ENCODE data around the gene DYNC2H1. TPM values are rescaled to one million over a fixed set of nuclear protein-coding genes. Genes with fewer than 3 reads are reported as not detected.
A peak's percentile ranks its signal among the peaks of the same experiment; 100 is the strongest.
"Not testable (repeated sequence)": the region's sequence is repeated elsewhere in the genome, so short reads cannot be mapped to it uniquely, and the experiment has no call there.

Gene DYNC2H1
- total and polyA plus RNA-seq, 7 experiments from 2014 or later = 0.31 to 4.2 (median 2.3) TPM

DNA sequence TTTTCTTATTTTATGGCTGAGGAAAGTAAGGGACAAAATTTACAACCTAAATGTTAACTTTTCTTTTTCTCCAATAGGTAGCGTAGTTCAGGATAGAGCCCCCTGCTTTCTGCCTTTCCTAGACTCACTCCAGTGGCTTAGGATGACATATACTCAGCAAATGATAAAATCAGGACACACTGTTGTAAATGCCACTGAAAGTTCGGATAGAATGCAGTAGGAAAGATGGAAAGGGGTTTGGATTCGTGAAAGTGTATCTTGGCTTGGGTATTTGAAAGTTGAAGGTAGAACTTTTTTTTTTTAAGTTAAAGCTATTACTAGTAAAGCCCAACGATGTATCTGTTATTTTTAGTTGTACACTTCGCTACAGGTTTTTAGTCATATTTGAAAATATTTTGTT lies 2.2 kb downstream of the DYNC2H1 start:
- no peaks in the 10 kb centered on the region for H3K9me3 ChIP-seq (ENCODE audit: control insufficient read depth in 2 of 3, low read length in 3 of 3)
- peak overlapping the region in 1 of 9 donors; percentile 68 for H3K27ac Mint-ChIP-seq
- peaks cover 0 to 10% (median 0%) of the 10 kb centered on the region in 5 donors for H3K36me3 Mint-ChIP-seq
- intact Hi-C loops (cut with micrococcal nuclease) = no loop called here
- H3K4me1 Mint-ChIP-seq = peaks cover 5 to 19% (median 13%) of the 10 kb centered on the region in 7 donors
- no peak overlapping the region for H3K27ac ChIP-seq (ENCODE audit: low read depth, low read length)
- peaks cover 0 to 35% (median 0%) of the 10 kb centered on the region in 5 donors for H3K27me3 Mint-ChIP-seq
- H3K36me3 ChIP-seq (ENCODE audit: control insufficient read depth in 2 of 3, insufficient read depth in 3 of 3, low read length in 3 of 3) = no peaks in the 10 kb centered on the region
- H3K4me3 ChIP-seq (ENCODE audit: low read length) = no peak overlapping the region
- ChIA-PET CTCF (no interaction called here), POLR2A (interaction anchor here (0.7 kb wide), 1 partner anchor 1183 kb away, joined by 3 read pairs; no protein-coding TSS in a partner anchor)
- no peaks in the 10 kb centered on the region for H3K27me3 ChIP-seq (ENCODE audit: control insufficient read depth in 2 of 2, insufficient read depth in 2 of 2, low read length in 2 of 2)
- peaks cover 4 to 6% of the 10 kb centered on the region in 2 donors for H3K4me1 ChIP-seq (ENCODE audit: control insufficient read depth in 2 of 2, insufficient read depth in 2 of 2, low read length in 2 of 2)
- DNase-seq = no peak
- no peak overlapping the region for H3K4me3 Mint-ChIP-seq
- ATAC-seq = no peak
- peaks cover 0 to 5% (median 0%) of the 10 kb centered on the region in 11 donors for H3K9me3 Mint-ChIP-seq

DNA sequence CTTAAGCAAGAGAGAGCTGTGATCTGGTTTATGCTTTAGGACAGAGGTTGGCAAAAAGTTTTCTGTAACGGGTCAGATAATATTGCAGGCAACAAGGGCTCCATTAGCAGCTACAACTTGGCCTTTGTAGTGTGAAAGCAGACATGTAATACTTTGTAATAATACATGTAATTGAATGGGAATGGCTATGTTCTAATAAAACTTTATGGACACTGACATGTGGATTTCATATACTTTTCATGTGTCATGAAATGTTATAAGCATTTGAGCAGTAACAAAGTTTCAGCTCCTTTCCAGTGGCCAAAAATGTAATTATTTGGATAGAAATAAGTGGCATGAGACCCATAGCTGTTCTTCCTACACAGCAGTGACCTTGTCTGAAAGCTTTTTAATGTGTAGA lies 3.1 kb downstream of the DYNC2H1 start:
- H3K9me3 ChIP-seq (ENCODE audit: control insufficient read depth in 2 of 3, low read length in 3 of 3) = no peaks in the 10 kb centered on the region
- ChIA-PET POLR2A (no interaction called here), CTCF (interaction anchor here (0.6 kb wide), 1 partner anchor 1417 kb away, joined by 3 read pairs; no protein-coding TSS in a partner anchor)
- peaks cover 0 to 31% (median 0%) of the 10 kb centered on the region in 5 donors for H3K27me3 Mint-ChIP-seq
- no peak overlapping the region for H3K27ac ChIP-seq (ENCODE audit: low read depth, low read length)
- H3K9me3 Mint-ChIP-seq = peaks cover 0 to 5% (median 0%) of the 10 kb centered on the region in 11 donors
- H3K4me1 Mint-ChIP-seq = peaks cover 5 to 19% (median 13%) of the 10 kb centered on the region in 7 donors
- H3K4me3 Mint-ChIP-seq = no peak overlapping the region
- H3K27ac Mint-ChIP-seq = no peak overlapping the region
- peaks cover 0 to 10% (median 0%) of the 10 kb centered on the region in 5 donors for H3K36me3 Mint-ChIP-seq
- no peak overlapping the region for H3K4me3 ChIP-seq (ENCODE audit: low read length)
- H3K4me1 ChIP-seq (ENCODE audit: control insufficient read depth in 2 of 2, insufficient read depth in 2 of 2, low read length in 2 of 2) = peaks cover 4 to 6% of the 10 kb centered on the region in 2 donors
- H3K27me3 ChIP-seq (ENCODE audit: control insufficient read depth in 2 of 2, insufficient read depth in 2 of 2, low read length in 2 of 2) = no peaks in the 10 kb centered on the region
- intact Hi-C loops (cut with micrococcal nuclease) = no loop called here
- no peak for DNase-seq
- ATAC-seq = no peak
- no peaks in the 10 kb centered on the region for H3K36me3 ChIP-seq (ENCODE audit: control insufficient read depth in 2 of 3, insufficient read depth in 3 of 3, low read length in 3 of 3)

DNA sequence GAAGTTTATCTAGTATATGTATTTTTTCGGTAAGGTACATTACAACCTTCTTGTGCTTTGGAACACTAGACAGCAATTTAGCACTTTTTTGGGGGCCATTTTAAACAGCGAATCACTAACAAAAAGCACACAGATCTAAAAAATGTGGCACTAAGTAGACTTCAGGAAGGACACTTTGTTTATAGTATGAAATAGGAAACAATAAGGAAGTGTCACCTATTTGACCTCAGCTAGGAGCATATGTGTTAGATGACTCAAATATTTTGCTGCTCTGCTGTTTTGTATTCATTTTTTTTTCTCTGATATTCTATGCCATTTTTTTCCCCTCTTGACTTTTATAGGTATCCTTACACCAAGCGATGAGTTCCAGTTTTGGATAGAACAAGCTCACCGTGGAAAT lies 5.6 kb downstream of the DYNC2H1 start:
- Histone ChIP-seq H3K4me1 (ENCODE audit: control insufficient read depth in 2 of 2, insufficient read depth in 2 of 2, low read length in 2 of 2) (no peaks in the 10 kb centered on the region), H3K27ac (ENCODE audit: low read depth, low read length) (no peak overlapping the region), H3K36me3 (ENCODE audit: control insufficient read depth in 2 of 3, insufficient read depth in 3 of 3, low read length in 3 of 3) (no peaks in the 10 kb centered on the region), H3K4me3 (ENCODE audit: low read length) (no peak overlapping the region), H3K9me3 (ENCODE audit: control insufficient read depth in 2 of 3, low read length in 3 of 3) (no peaks in the 10 kb centered on the region), H3K27me3 (ENCODE audit: control insufficient read depth in 2 of 2, insufficient read depth in 2 of 2, low read length in 2 of 2) (no peaks in the 10 kb centered on the region)
- ChIA-PET CTCF (no interaction called here), POLR2A (no interaction called here)
- intact Hi-C loops (cut with micrococcal nuclease) = no loop called here
- peaks cover 3 to 8% (median 3%) of the 10 kb centered on the region in 7 donors for H3K4me1 Mint-ChIP-seq
- ATAC-seq (no peak), DNase-seq (no peak)
- H3K27ac Mint-ChIP-seq = no peak overlapping the region
- H3K36me3 Mint-ChIP-seq = peaks cover 0 to 10% (median 0%) of the 10 kb centered on the region in 5 donors
- H3K9me3 Mint-ChIP-seq = no peaks in the 10 kb centered on the region
- H3K4me3 Mint-ChIP-seq = no peak overlapping the region
- peaks cover 0 to 23% (median 0%) of the 10 kb centered on the region in 5 donors for H3K27me3 Mint-ChIP-seq

DNA sequence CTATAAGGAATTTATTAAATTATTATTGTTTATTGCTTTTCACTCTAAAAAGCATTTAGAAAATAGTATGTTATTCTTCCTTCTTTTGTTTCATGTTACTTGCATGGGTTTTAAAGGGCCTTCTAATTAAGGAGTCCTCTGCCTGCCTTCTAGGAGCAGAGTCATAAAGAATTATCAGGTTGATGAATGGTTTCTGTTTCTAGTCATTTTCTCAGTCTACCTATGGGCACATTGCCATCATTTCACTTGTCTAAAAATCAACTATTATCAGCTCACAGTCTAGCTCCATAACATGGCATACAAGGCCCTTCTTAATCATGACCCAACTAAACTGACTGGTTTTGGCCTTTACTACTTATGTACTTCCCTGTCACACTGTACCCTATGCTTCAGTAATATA lies 16.2 kb downstream of the DYNC2H1 start:
- ChIA-PET CTCF (interaction anchor here (0.6 to 0.7 kb wide), 2 partner anchors 93 to 323 kb away, joined by 6 to 7 read pairs; no protein-coding TSS in a partner anchor), POLR2A (no interaction called here)
- Mint-ChIP-seq H3K9me3 (no peaks in the 10 kb centered on the region), H3K27me3 (peaks cover 0 to 4% (median 0%) of the 10 kb centered on the region in 5 donors), H3K36me3 (peaks cover 0 to 16% (median 0%) of the 10 kb centered on the region in 5 donors), H3K4me3 (no peak overlapping the region), H3K4me1 (no peaks in the 10 kb centered on the region), H3K27ac (no peak overlapping the region)
- H3K27ac ChIP-seq (ENCODE audit: low read depth, low read length) = no peak overlapping the region
- no peaks in the 10 kb centered on the region for H3K36me3 ChIP-seq (ENCODE audit: control insufficient read depth in 2 of 3, insufficient read depth in 3 of 3, low read length in 3 of 3)
- H3K27me3 ChIP-seq (ENCODE audit: control insufficient read depth in 2 of 2, insufficient read depth in 2 of 2, low read length in 2 of 2) = no peaks in the 10 kb centered on the region
- no peak for DNase-seq
- no peak overlapping the region for H3K4me3 ChIP-seq (ENCODE audit: low read length)
- intact Hi-C loops (cut with micrococcal nuclease) = no loop called here
- H3K4me1 ChIP-seq (ENCODE audit: control insufficient read depth in 2 of 2, insufficient read depth in 2 of 2, low read length in 2 of 2) = no peaks in the 10 kb centered on the region
- H3K9me3 ChIP-seq (ENCODE audit: control insufficient read depth in 2 of 3, low read length in 3 of 3) = no peaks in the 10 kb centered on the region
- no peak for ATAC-seq

DNA sequence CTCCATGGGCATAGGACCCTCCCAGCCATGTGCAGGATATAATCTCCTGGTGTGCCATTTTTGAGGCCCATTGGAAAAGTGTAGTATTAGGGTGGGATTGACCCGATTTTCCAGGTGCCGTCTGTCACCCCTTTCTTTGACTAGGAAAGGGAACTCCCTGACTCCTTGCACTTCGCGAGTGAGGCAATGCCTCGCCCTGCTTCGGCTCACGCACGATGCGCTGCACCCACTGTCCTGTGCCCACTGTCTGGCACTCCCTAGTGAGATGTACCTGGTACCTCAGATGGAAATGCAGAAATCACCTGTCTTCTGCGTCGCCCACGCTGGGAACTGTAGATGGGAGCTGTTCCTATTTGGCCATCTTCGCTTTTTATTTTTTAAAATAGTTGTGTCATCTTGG lies 32.8 kb downstream of the DYNC2H1 start:
- CTCF ChIA-PET; H3K9me3 Mint-ChIP-seq; H3K9me3 ChIP-seq (ENCODE audit: control insufficient read depth in 2 of 3, low read length in 3 of 3); H3K4me1 Mint-ChIP-seq; H3K4me3 ChIP-seq (ENCODE audit: low read length); DNase-seq; H3K36me3 ChIP-seq (ENCODE audit: control insufficient read depth in 2 of 3, insufficient read depth in 3 of 3, low read length in 3 of 3); POLR2A ChIA-PET; H3K27ac ChIP-seq (ENCODE audit: low read depth, low read length); H3K27me3 Mint-ChIP-seq; ATAC-seq; intact Hi-C loops (cut with micrococcal nuclease); H3K27ac Mint-ChIP-seq; H3K4me3 Mint-ChIP-seq; H3K27me3 ChIP-seq (ENCODE audit: control insufficient read depth in 2 of 2, insufficient read depth in 2 of 2, low read length in 2 of 2); H3K4me1 ChIP-seq (ENCODE audit: control insufficient read depth in 2 of 2, insufficient read depth in 2 of 2, low read length in 2 of 2): not testable (repeated sequence)
- peaks cover 0 to 20% (median 6%) of the 10 kb centered on the region in 5 donors for H3K36me3 Mint-ChIP-seq

DNA sequence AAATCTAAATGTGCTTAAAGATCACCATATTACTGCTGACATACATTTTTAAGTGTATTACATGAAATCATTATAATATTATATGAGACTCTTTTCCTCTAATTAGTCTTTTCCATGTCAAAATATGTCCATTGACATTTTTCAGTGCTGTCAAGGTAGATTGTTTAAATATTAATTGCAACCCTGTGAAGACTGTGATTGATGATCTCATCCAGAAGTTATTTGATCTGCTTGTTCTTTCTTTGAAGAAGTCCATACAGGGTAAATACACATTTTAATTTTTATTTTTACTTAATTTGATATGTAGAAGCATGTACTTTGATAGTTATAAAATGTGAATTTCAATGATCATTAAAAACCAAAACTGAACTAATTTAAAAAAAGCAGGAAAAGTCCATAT lies 38.4 kb downstream of the DYNC2H1 start:
- no peaks in the 10 kb centered on the region for H3K9me3 ChIP-seq (ENCODE audit: control insufficient read depth in 2 of 3, low read length in 3 of 3)
- H3K27ac ChIP-seq (ENCODE audit: low read depth, low read length) = no peak overlapping the region
- no peaks in the 10 kb centered on the region for H3K27me3 ChIP-seq (ENCODE audit: control insufficient read depth in 2 of 2, insufficient read depth in 2 of 2, low read length in 2 of 2)
- Mint-ChIP-seq H3K27ac (no peak overlapping the region), H3K4me3 (no peak overlapping the region), H3K4me1 (no peaks in the 10 kb centered on the region), H3K36me3 (peaks cover 0 to 4% (median 0%) of the 10 kb centered on the region in 5 donors), H3K27me3 (no peaks in the 10 kb centered on the region), H3K9me3 (no peaks in the 10 kb centered on the region)
- intact Hi-C loops (cut with micrococcal nuclease) = no loop called here
- ATAC-seq (no peak), DNase-seq (no peak)
- H3K36me3 ChIP-seq (ENCODE audit: control insufficient read depth in 2 of 3, insufficient read depth in 3 of 3, low read length in 3 of 3) = no peaks in the 10 kb centered on the region
- POLR2A ChIA-PET = no interaction called here
- H3K4me1 ChIP-seq (ENCODE audit: control insufficient read depth in 2 of 2, insufficient read depth in 2 of 2, low read length in 2 of 2) = no peaks in the 10 kb centered on the region
- H3K4me3 ChIP-seq (ENCODE audit: low read length) = no peak overlapping the region
- CTCF ChIA-PET = no interaction called here

DNA sequence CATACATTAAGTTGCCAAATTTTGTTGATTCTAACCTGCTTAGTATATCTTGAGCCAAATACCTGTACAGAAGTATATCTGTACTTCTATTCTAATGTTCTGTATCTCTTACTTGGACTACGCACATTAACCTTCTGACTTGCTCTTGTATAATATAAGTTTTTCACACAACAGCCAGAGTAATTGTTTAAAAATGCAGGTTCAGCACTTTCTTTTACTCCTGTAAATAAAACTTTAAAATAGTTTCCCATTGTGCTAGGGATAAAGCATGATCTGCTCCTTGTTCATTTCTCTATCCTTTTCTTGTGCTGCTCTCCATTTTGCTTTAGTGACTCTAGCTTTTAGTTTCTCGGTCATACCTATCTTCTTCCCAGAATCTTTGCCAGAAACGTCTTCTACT lies 48.3 kb downstream of the DYNC2H1 start:
- H3K4me1 ChIP-seq (ENCODE audit: control insufficient read depth in 2 of 2, insufficient read depth in 2 of 2, low read length in 2 of 2) = no peaks in the 10 kb centered on the region
- Mint-ChIP-seq H3K4me3 (no peak overlapping the region), H3K9me3 (no peaks in the 10 kb centered on the region), H3K27me3 (no peaks in the 10 kb centered on the region), H3K27ac (no peak overlapping the region), H3K36me3 (peaks cover 0 to 5% (median 0%) of the 10 kb centered on the region in 5 donors), H3K4me1 (no peaks in the 10 kb centered on the region)
- no peaks in the 10 kb centered on the region for H3K9me3 ChIP-seq (ENCODE audit: control insufficient read depth in 2 of 3, low read length in 3 of 3)
- H3K36me3 ChIP-seq (ENCODE audit: control insufficient read depth in 2 of 3, insufficient read depth in 3 of 3, low read length in 3 of 3) = no peaks in the 10 kb centered on the region
- ATAC-seq (no peak), DNase-seq (no peak)
- CTCF ChIA-PET = no interaction called here
- POLR2A ChIA-PET = no interaction called here
- H3K27ac ChIP-seq (ENCODE audit: low read depth, low read length) = no peak overlapping the region
- no peaks in the 10 kb centered on the region for H3K27me3 ChIP-seq (ENCODE audit: control insufficient read depth in 2 of 2, insufficient read depth in 2 of 2, low read length in 2 of 2)
- intact Hi-C loops (cut with micrococcal nuclease) = no loop called here
- no peak overlapping the region for H3K4me3 ChIP-seq (ENCODE audit: low read length)
